ENCODE data around the gene COL4A2.

COL4A2 gene

GRCh38 chr13:110387451-110388107, 80.5 kb downstream of the COL4A2 start:
- POLR2A ChIA-PET (ENCODE audit: low non-redundant PET) = no interaction called here
- no peak for TF ChIP-seq CTCF (conservative IDR thresholded peaks at IDR 0.05; ENCODE audit: low read depth)
- DNase-seq (ENCODE audit: low spot score) = no peak
- H3K27ac ChIP-seq = peak overlapping the region; percentile 64
- CTCF ChIA-PET = interaction anchor here (0.6 to 0.9 kb wide), 3 partner anchors 18 to 115 kb away, joined by 3 to 5 read pairs (median 3); no protein-coding TSS in a partner anchor

DNA sequence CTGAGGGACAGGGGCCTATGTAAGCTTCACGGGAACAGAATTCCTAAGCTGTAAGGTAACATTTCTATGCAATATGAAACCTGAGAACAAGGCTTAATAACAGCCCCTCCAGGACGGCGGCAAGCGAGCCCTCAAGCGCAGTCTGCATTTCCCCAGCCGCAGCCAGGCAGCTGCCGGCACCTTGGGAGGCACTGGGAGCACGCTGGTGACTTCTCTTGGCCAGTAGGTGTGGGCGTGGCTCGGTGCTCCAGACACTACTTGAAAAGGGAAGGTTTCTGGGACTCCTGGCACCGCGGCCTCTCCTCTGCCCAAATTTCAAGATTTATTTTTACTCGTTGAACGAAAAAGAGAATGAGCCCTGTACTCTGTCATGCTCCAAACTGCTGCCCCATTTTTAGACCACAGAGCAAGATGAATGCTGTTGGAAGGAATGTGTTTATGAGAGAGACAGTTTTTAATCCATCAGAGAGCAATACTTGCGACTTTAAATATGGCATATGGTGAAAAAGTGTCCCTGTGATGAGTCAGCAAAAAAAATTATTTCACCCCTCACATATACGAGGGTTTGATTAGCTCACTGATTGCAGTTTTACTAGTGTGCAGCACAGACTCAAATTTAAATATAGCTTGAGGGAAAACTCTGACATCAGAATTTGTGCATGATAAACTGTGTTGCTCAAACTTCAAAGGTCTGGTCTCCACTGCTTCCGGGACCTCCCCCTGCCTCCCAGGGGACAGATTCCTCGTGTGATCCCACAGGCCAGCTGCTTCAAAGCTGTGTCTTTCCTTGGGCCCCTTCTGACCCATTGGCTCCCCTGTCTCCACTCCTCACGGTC, 81.2 kb downstream of the COL4A2 start:
- ChIA-PET POLR2A (ENCODE audit: low non-redundant PET) (no interaction called here), CTCF (interaction anchor here (0.6 to 0.9 kb wide), 2 partner anchors 19 to 34 kb away, joined by 3 to 5 read pairs; no protein-coding TSS in a partner anchor)
- peak overlapping the region; percentile 64 for H3K27ac ChIP-seq
- TF ChIP-seq CTCF (conservative IDR thresholded peaks at IDR 0.05; ENCODE audit: low read depth) = no peak
- DNase-seq (ENCODE audit: low spot score) = no peak

DNA sequence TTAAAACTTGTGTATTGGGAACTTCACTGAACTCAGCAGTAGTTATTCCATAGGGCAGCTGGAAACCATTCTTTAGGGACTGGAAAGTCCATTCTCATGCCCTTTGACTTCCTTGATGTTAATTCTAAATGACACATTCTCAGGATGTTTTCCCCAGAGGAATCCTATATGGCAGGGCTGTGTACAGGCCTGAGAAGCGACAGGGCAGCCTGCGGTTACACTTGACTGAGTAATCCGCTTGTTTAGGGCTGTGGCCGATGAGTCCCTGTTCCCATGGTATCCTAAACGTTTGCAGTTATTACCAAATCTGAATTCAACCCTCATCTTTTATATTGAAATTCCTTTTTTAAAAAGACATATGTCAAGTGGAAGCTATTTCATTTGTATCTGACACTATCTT, 83.5 kb downstream of the COL4A2 start:
- ChIA-PET POLR2A (ENCODE audit: low non-redundant PET) (no interaction called here), CTCF (no interaction called here)
- DNase-seq (ENCODE audit: low spot score) = no peak
- no peak overlapping the region for H3K27ac ChIP-seq
- TF ChIP-seq CTCF (conservative IDR thresholded peaks at IDR 0.05; ENCODE audit: low read depth) = no peak

- ChIA-PET CTCF (no interaction called here), POLR2A (ENCODE audit: low non-redundant PET) (no interaction called here)
- TF ChIP-seq CTCF (conservative IDR thresholded peaks at IDR 0.05; ENCODE audit: low read depth) = no peak
- no peak overlapping the region for H3K27ac ChIP-seq
- no peak for DNase-seq (ENCODE audit: low spot score)
These were observed 84.2 kb downstream of the COL4A2 start for GRCh38 chr13:110391273-110391672.

GRCh38 chr13:110392510-110393240, 85.6 kb downstream of the COL4A2 start:
- CTCF ChIA-PET = no interaction called here
- POLR2A ChIA-PET (ENCODE audit: low non-redundant PET) = no interaction called here
- TF ChIP-seq CTCF (conservative IDR thresholded peaks at IDR 0.05; ENCODE audit: low read depth) = no peak
- no peak for DNase-seq (ENCODE audit: low spot score)
- H3K27ac ChIP-seq = no peak overlapping the region

DNA sequence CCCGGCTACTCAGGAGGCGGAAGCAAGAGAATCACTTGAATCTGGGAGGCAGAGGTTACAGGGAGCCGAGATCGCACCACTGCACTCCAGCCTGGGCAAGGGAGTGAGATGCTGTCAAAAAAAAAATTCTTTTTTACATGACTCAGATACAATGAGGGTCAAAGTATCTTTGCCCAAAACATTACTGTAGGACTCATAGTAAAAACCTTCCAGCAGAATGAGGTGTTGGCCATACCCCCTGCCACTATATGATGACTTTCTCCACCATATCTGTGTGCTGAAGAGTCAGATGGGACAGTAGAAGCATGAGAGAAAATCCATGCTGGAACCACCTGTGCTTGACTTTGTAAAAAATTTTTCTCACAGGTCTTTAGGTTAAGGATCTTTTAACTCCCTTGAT, 86.7 kb downstream of the COL4A2 start:
- TF ChIP-seq CTCF (conservative IDR thresholded peaks at IDR 0.05; ENCODE audit: low read depth) = no peak
- POLR2A ChIA-PET (ENCODE audit: low non-redundant PET) = no interaction called here
- CTCF ChIA-PET = no interaction called here
- no peak for DNase-seq (ENCODE audit: low spot score)
- H3K27ac ChIP-seq = no peak overlapping the region

Measured in RWPE1 (cell line).